ENCODE data around the gene RESP18.
"Not testable (repeated sequence)": the region's sequence is repeated elsewhere in the genome, so short reads cannot be mapped to it uniquely, and the experiment has no call there.

Gene RESP18

GRCh38 chr2:219291394-219291793 lies 41.1 kb downstream of the RESP18 start:
- FAIRE-seq, result no peak

GRCh38 chr2:219290381-219291171 lies 42.0 kb downstream of the RESP18 start:
- FAIRE-seq, result no peak

DNA sequence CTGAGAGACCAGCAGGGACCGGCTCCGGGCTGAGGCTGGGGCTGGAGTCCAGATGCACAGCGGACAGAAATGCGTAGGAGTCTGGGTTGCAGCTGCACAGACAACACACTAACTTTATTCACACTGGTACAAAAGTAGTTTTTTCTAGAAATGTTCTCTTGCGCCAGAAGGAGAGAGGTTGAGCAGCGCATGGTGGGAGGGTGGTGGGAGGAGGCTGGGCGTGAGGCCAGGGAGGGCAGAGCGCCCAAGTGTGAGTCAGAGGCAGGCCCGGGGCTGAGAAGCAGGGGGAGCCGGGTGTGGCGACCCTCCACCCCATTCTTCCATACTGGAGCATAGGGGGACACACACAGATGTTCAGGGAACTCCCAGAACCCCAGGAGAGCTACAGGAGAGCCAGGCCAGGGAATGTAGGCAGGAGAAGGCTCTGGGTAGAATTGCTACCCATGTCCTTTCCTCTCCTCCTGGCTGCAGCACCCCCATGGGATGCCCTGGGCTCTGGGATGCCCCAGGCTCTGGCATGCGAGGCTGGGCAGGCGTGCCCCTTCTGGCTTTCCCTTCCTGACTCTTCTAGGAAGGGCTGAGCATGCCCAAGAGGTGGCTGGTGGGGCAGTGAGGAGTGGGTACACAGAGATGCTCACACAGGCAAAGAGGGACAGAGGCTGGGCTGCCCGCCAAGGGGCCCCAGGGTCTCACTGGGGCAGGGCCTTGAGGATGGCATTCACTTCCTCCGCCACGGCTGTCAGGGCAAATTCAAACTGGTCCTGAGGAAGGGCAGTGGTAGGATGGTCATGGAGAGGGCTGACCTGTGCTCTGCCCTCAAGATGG lies 42.8 kb downstream of the RESP18 start:
- FAIRE-seq, result no peak

- no peak for FAIRE-seq
Observed at GRCh38 chr2:219289195-219289536, 43.4 kb downstream of the RESP18 start.

DNA sequence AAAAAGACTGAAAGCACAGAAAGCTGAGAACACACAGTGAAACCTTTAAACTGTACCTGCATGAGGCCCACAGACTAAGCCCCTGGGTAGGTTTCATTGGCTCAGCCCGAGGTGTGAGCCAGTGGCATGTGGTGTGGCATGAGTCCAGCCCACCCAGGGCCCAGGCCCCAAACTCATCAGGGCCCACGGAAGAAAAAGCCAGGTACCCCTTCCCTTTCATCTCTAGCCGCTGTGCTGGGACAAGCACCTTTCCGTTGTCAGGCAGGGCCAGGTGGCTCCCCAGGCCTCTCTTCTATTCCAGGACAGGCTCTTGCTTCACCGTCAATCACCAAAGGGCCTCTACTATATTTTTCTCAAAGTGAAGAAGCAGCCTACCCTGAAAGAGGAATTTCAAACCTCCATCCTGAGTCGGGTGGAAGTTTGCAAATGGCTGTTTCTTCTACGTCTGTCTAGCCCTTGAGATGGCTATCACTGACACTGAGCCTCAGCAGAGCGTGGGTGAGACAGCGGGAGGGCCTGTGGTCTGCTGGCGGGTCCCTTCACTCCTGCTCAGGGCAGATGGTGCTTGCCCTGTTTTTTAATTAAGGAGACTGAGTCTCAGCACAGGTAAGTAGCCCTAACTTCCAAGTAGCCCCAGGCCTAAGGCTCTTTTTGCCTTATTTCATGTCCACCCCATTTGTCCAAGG lies 44.8 kb downstream of the RESP18 start:
- no peak for FAIRE-seq

DNA sequence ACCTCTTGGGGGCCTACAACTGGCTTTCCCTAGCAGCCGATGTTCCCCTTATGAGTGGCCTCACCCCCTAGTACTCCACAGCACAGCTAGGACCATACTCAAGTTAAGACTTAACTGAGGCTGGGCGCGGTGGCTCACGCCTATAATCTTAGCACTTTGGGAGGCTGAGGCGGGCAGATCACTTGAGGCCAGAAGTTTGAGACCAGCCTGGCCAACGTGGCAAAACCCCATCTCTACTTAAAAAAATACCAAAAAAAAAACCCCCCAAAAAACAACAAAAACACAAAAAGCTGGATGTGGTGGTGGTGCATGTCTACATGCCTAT lies 45.5 kb downstream of the RESP18 start:
- not testable (repeated sequence) for FAIRE-seq

DNA sequence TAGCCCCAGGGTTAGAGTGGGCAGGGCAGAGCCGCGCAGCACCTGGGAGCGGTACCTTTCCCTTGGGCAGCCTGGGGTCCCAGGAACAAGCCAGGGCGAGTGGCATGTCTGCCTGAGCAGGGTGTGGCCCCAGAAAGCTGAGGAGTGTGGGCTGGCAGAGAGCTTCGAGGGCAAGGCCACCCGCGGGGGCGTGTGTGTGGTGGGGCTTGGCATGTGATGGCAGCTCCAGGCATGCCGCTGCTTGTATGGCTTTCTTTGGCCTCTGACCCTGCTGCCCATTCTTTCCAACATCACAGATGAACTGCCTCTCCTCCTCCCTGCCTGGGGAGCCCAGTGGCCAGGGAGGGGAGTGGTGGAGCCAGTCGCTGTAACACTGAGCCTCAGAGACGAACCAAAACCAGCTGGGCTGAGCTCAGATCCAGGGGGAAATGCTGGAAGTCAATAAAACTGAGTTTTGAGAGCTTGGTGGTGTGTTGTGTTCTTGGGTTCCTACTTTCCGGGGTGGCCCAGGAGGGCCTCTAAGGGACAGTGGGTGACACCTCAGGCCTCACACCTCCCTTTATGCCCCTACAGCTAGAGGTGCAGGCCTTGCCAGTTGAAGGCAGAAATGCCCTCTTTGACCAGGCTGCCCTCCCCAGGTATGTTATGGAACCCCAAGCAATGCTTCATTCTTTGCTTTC lies 46.0 kb downstream of the RESP18 start:
- FAIRE-seq, result no peak

- no peak for FAIRE-seq
Observed at GRCh38 chr2:219285894-219286425, 46.6 kb downstream of the RESP18 start.

DNA sequence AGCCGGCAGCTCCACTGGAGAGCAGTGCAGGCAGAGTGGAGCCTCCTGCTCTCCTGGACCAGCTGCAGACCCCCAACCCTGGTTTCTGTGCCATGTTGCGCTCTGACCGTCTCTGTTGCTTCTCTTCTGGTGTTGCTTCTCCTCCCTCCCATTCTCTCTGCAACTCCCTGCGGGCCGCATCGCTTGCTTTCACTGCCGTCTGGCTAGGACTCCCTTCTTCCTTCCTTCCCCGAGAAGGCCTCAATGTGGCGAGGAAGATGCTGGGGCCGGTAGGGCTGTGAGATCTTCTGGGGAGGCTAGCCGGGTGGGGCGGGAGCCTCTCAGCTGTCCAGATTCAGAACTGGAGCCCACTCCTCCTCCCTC lies 47.2 kb downstream of the RESP18 start:
- no peak for FAIRE-seq

GRCh38 chr2:219284501-219285372 lies 47.8 kb downstream of the RESP18 start:
- FAIRE-seq, result no peak

DNA sequence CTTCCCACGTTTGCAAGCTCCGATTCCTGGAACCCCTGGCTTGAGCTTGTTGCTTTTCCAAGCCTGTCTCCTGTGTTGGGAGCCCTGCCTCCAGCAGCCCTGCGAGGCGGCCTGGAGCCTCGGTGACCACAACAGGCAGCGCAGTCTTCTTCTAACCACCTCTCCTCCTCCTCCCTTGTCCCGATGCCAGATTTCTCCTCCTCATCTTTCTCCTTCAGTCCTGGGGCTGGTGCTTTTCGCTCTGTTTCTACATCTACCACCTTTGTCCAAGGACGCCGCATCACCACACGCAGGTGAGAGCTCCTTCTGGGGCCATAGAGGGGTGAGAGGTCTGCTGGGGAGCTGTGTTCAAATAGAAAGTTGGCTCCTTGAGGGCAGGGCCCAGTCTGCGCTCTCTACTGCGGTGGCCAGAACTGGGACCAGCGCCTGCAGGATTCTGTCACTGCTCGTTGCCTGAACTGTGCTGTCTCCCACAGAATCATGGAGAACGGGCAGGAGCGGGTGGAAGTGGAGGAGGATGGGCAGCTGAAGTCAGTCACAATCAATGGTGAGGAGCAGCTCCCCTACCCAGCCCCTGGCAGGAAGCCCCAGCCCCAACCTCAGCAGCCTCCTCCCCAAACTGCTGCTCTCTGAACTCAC lies 49.5 kb downstream of the RESP18 start:
- no peak for FAIRE-seq

DNA sequence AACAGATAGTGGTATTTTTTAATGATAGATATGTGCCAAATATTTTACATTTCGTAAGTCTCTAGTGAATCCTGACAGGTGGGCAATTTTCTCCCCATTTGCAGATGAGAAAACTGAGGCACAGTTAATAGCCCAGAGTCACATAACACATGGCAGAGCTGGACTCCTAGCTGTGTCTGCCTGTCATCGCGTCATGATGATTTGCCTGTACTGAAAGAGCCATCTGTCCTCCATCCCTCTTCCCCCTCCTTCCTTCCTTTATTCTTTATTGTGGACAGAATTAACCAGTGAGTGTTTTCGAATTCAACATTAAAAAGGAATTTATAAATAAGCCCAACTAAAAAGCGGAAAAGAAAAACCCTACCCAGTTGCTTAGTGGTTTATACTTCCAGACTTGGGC lies 50.2 kb downstream of the RESP18 start:
- FAIRE-seq, result no peak

GRCh38 chr2:219281588-219281987 lies 51.0 kb downstream of the RESP18 start:
- no peak for FAIRE-seq

DNA sequence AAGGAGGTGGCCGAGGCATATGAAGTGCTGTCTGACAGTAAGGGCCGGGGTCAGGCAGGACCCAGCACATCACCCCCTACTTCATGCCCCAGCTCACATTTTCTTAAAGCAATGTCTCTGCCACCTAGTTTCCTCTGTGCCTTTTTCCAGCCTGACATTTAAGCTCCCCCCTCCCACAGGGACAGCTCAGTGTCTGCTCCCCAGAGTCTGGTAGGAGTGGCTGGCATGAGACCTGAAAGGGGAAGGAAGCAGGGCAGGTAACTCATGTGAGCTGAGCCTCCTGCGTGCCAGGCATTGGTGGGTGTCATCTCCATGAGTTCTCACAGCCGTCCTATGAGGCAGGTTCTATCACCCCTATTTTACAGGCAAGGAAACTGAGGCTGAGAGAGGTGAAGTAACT lies 51.9 kb downstream of the RESP18 start:
- FAIRE-seq, result no peak

DNA sequence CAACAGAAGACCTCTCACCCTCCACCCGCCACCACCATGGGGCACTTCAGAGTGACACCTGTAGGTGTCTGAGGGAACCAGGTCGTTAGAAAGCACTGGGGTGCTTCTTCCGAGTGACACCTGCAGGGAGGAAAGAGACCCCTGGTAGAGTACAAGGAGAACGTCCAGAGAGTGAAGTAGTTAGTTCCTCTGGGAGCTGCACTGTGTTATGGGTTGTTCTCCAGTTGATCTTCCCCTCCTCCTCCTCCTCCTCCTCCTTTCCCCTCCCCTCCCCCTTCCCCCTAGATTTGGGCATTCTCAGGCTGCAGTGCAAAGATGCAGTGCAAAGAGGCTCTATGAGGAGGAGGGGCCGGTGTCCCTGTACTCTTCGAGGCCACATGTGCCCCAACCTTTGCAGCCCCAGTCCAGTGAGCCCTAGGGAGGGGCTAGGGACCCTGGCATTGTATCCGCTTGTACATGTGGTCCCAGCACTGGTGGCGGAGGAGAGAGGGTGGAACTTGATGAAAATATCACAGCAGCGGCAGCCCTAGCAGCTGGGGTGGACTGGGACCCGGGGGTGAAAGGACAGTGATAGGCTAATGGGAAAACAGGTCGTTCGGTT lies 52.5 kb downstream of the RESP18 start:
- no peak for FAIRE-seq

GRCh38 chr2:219279151-219279915 lies 53.2 kb downstream of the RESP18 start, which contains the start of gene DNAJB2:
DNAJB2 (plus strand) TSS chr2:219279366; CDS start chr2:219279834, 468 bp downstream.
- FAIRE-seq, result no peak

DNA sequence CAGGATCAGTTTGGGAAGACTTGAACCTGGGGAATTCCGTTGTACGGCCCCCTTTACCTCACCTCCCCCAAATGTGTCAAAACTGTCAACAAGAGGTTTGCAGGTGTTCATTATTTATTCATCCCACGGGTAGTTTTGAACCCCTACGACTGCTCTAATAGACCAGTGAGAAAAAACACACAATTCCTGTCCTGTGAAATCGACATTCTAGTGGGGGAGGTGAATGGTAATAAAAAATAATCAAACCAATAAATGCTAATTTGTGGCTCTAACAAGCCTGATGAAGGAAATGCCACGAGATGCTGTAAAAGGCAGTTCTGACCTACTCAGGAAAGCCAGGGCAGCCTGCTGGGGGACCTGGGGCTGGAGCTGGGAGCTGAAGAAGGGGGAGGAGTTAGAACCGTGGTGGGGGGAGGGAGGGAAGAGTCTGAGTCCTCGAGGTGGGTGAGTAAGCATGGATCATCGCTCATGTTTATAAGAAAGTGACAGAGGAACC lies 53.8 kb downstream of the RESP18 start:
- FAIRE-seq, result no peak

GRCh38 chr2:219277703-219278654 lies 54.6 kb downstream of the RESP18 start:
- FAIRE-seq, result no peak

All from colon (tissue), 2 donors.